Measurements from ENCODE around the gene TPGS2.
"Not testable (repeated sequence)": the region's sequence is repeated elsewhere in the genome, so short reads cannot be mapped to it uniquely, and the experiment has no call there.

TPGS2 gene

GRCh38 chr18:36828630-36829361 lies at the start of gene TPGS2, which contains the start of gene KIAA1328:
TSS of gene TPGS2 (minus strand) at chr18:36829002. CDS start at chr18:36828767, 235 bp downstream.
TSS of gene KIAA1328 (plus strand) at chr18:36829127. CDS start at chr18:36829139, 12 bp downstream.
- POLR2A ChIA-PET: no interaction called here
- peak; percentile 93 for DNase-seq (ENCODE audit: extremely low spot score)
- CTCF ChIA-PET: interaction anchor here (0.7 to 6.1 kb wide), 12 partner anchors 10 to 141 kb away, joined by 3 to 35 read pairs (median 5); no protein-coding TSS in a partner anchor
- TF ChIP-seq, protein P1, sequence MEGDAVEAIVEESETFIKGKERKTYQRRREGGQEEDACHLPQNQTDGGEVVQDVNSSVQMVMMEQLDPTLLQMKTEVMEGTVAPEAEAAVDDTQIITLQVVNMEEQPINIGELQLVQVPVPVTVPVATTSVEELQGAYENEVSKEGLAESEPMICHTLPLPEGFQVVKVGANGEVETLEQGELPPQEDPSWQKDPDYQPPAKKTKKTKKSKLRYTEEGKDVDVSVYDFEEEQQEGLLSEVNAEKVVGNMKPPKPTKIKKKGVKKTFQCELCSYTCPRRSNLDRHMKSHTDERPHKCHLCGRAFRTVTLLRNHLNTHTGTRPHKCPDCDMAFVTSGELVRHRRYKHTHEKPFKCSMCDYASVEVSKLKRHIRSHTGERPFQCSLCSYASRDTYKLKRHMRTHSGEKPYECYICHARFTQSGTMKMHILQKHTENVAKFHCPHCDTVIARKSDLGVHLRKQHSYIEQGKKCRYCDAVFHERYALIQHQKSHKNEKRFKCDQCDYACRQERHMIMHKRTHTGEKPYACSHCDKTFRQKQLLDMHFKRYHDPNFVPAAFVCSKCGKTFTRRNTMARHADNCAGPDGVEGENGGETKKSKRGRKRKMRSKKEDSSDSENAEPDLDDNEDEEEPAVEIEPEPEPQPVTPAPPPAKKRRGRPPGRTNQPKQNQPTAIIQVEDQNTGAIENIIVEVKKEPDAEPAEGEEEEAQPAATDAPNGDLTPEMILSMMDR (IDR thresholded peaks at IDR 0.05; ENCODE audit: control extremely low read depth, extremely low read depth, low read depth, missing control alignments): peak; percentile 41

- DNase-seq (ENCODE audit: extremely low spot score); POLR2A ChIA-PET; CTCF ChIA-PET: not testable (repeated sequence)
Observed at GRCh38 chr18:36873826-36874225, 45.0 kb upstream of the TPGS2 start.

GRCh38 chr18:36872329-36872728 lies 43.5 kb upstream of the TPGS2 start:
- ChIA-PET POLR2A (no interaction called here), CTCF (no interaction called here)
- no peak for DNase-seq (ENCODE audit: extremely low spot score)
- TF ChIP-seq, protein P1 (IDR thresholded peaks at IDR 0.05; ENCODE audit: control extremely low read depth, extremely low read depth, low read depth, missing control alignments): no peak

- ChIA-PET CTCF (no interaction called here), POLR2A (no interaction called here)
- DNase-seq (ENCODE audit: extremely low spot score): no peak
Observed at GRCh38 chr18:36871801-36872200, 43.0 kb upstream of the TPGS2 start.

GRCh38 chr18:36867056-36867455 lies 38.3 kb upstream of the TPGS2 start:
- ChIA-PET POLR2A (no interaction called here), CTCF (interaction anchor here (0.7 kb wide), 1 partner anchor 38 kb away, joined by 4 read pairs; no protein-coding TSS in a partner anchor)
- DNase-seq (ENCODE audit: extremely low spot score): no peak
- TF ChIP-seq, protein P1 (IDR thresholded peaks at IDR 0.05; ENCODE audit: control extremely low read depth, extremely low read depth, low read depth, missing control alignments): no peak

More at GRCh38 chr18:36871801-36872200, 43.0 kb upstream of the TPGS2 start:
- TF ChIP-seq, protein P1 (IDR thresholded peaks at IDR 0.05; ENCODE audit: control extremely low read depth, extremely low read depth, low read depth, missing control alignments): no peak

- DNase-seq (ENCODE audit: extremely low spot score): no peak
Observed at GRCh38 chr18:36862182-36862581, 33.4 kb upstream of the TPGS2 start.

GRCh38 chr18:36856815-36857214 lies 28.0 kb upstream of the TPGS2 start:
- ChIA-PET POLR2A (no interaction called here), CTCF (no interaction called here)
- DNase-seq (ENCODE audit: extremely low spot score): no peak
- TF ChIP-seq, protein P1 (IDR thresholded peaks at IDR 0.05; ENCODE audit: control extremely low read depth, extremely low read depth, low read depth, missing control alignments): no peak

More at GRCh38 chr18:36862182-36862581, 33.4 kb upstream of the TPGS2 start:
- ChIA-PET POLR2A (no interaction called here), CTCF (no interaction called here)
- TF ChIP-seq, protein P1 (IDR thresholded peaks at IDR 0.05; ENCODE audit: control extremely low read depth, extremely low read depth, low read depth, missing control alignments): no peak

All from GM10248 (cell line).